Keratinocyte (primary cell): Measurements from ENCODE around the gene TCP11. TPM values are rescaled to one million over a fixed set of nuclear protein-coding genes. Genes with fewer than 3 reads are reported as not detected.
"Not testable (repeated sequence)": the region's sequence is repeated elsewhere in the genome, so short reads cannot be mapped to it uniquely, and the experiment has no call there.

Experiments used
- DNase-seq: peaks from one replicate; pipeline ENCODE4 v3.0.0-alpha.2; 2011; ENCODE audit warnings: low read depth, missing footprints, low spot score
- FAIRE-seq: peaks from 2 replicates; lab custom pipeline; 2011; peaks lifted over from hg19 to GRCh38; lab: Jason Lieb, UNC
- H2AFZ ChIP-seq: 2 replicates; pipeline ENCODE4 v1.6.0; 2012; ENCODE audit warnings: low read length, control low read depth, inconsistent platforms; ENCODE audit not compliant: control insufficient read depth
- H3K27ac ChIP-seq: 2 replicates; pipeline ENCODE4 v1.5.1; 2011; ENCODE audit warnings: low read length; ENCODE audit not compliant: control insufficient read depth, insufficient read depth
- H3K27me3 ChIP-seq: 3 replicates; pipeline ENCODE4 v1.6.0; 2011; ENCODE audit warnings: low read length; ENCODE audit not compliant: control insufficient read depth, insufficient read depth; ENCODE audit errors: extremely low read depth
- H3K36me3 ChIP-seq, 2 experiments: 2 replicates in 1 of 2; 3 replicates in 1 of 2; pipeline ENCODE4 v1.5.1; 2011; ENCODE audit warnings: low read length in 2 of 2, mild to moderate bottlenecking in 1 of 2; ENCODE audit not compliant: control insufficient read depth in 2 of 2, insufficient read depth in 2 of 2; ENCODE audit errors: extremely low read depth in 1 of 2
- H3K4me1 ChIP-seq: 3 replicates; pipeline ENCODE4 v1.5.1; 2011; ENCODE audit warnings: low read length; ENCODE audit not compliant: control insufficient read depth, insufficient read depth; ENCODE audit errors: extremely low read depth
- H3K4me2 ChIP-seq: 3 replicates; pipeline ENCODE4 v1.6.0; 2011; ENCODE audit warnings: low read depth, low read length; ENCODE audit not compliant: control insufficient read depth, insufficient read depth; ENCODE audit errors: extremely low read depth
- H3K4me3 ChIP-seq, 3 experiments: fragments of 200-600 bp in 1 of 3; sonication (generic) in 1 of 3; 2 replicates in 2 of 3; 3 replicates in 1 of 3; pipeline ENCODE4 v1.5.1; 2011 to 2016; ENCODE audit warnings: low read length in 3 of 3, mild to moderate bottlenecking in 3 of 3, control low read depth in 2 of 3, inconsistent platforms in 1 of 3, low read depth in 1 of 3, mixed read lengths in 1 of 3, mixed run types in 1 of 3, moderate library complexity in 1 of 3; ENCODE audit not compliant: control insufficient read depth in 2 of 3, insufficient read depth in 2 of 3; ENCODE audit errors: extremely low read depth in 1 of 3
- H3K79me2 ChIP-seq: 2 replicates; pipeline ENCODE4 v1.6.0; 2012; ENCODE audit warnings: low read length; ENCODE audit not compliant: control insufficient read depth, insufficient read depth
- H3K9ac ChIP-seq: 3 replicates; pipeline ENCODE4 v1.6.0; 2011; ENCODE audit warnings: low read length; ENCODE audit not compliant: control insufficient read depth, insufficient read depth; ENCODE audit errors: extremely low read depth
- H3K9me1 ChIP-seq: 3 replicates; pipeline ENCODE4 v1.6.0; 2011; ENCODE audit warnings: low read length; ENCODE audit not compliant: control insufficient read depth, insufficient read depth; ENCODE audit errors: extremely low read depth
- H3K9me3 ChIP-seq: 2 replicates; pipeline ENCODE4 v1.5.1; 2012; ENCODE audit warnings: low read depth, low read length; ENCODE audit not compliant: control insufficient read depth
- H4K20me1 ChIP-seq: 3 replicates; pipeline ENCODE4 v1.6.0; 2011; ENCODE audit warnings: low read length; ENCODE audit not compliant: control insufficient read depth, insufficient read depth; ENCODE audit errors: extremely low read depth
- CTCF ChIP-seq, 3 experiments: IDR thresholded peaks in 1 of 3; conservative IDR thresholded peaks in 1 of 3; optimal IDR thresholded peaks in 1 of 3; 2 replicates in 2 of 3; 3 replicates in 1 of 3; pipeline versions ENCODE3 to v1.5.1; 2011; ENCODE audit warnings: low read length in 3 of 3, mild to moderate bottlenecking in 3 of 3, moderate library complexity in 2 of 3, control low read depth in 1 of 3, inconsistent platforms in 1 of 3; ENCODE audit not compliant: insufficient read depth in 2 of 3; ENCODE audit errors: extremely low read depth in 1 of 3
- EZH2 ChIP-seq: IDR thresholded peaks from one replicate; pipeline ENCODE4 v1.6.1; 2012; ENCODE audit warnings: inconsistent platforms, mild to moderate bottlenecking, low read length, moderate library complexity
- dilution Hi-C: fragments of 300-500 bp; cut with MboI; formaldehyde crosslinking; loops from one replicate; pipeline ENCODE4 v1.7.0; 2020; ENCODE audit warnings: low sequenced_read_pairs; ENCODE audit not compliant: extremely low pct_ligation_motif_present
- polyA plus RNA-seq, 5 experiments: library from polyadenylated mRNA; depleted of rRNA in 3 of 5; stranded (reverse) in 3 of 5; stranded (forward) in 1 of 5; unstranded in 1 of 5; fragments of >200 nt; gene quantifications; 1 replicate in 1 of 5; 2 replicates in 3 of 5; 3 replicates in 1 of 5; pipeline versions ENCODE4 v1.2.1 to v1.2.3, GENCODE V29; 2011 to 2012; ENCODE audit warnings: missing spikeins in 2 of 5, low read depth in 1 of 5, low replicate concordance in 1 of 5

The TCP11 gene
- polyA plus RNA-seq, 1 donor (not counting 4 experiments of a cell fraction or from before 2014, with no cell fraction given) = not detected

GRCh38 chr6:35120746-35121145 lies 20.4 kb downstream of the TCP11 start:
- Histone ChIP-seq H2AFZ (no peak overlapping the region), H3K36me3 (no peaks in the 10 kb centered on the region), H3K27ac (no peak overlapping the region), H3K4me3 (no peak overlapping the region), H3K9ac (no peak overlapping the region), H3K9me1 (no peaks in the 10 kb centered on the region), H3K4me1 (peaks cover 8% of the 10 kb centered on the region), H3K27me3 (no peaks in the 10 kb centered on the region), H3K4me2 (no peak overlapping the region), H3K79me2 (no peaks in the 10 kb centered on the region), H4K20me1 (no peaks in the 10 kb centered on the region), H3K9me3 (no peaks in the 10 kb centered on the region)
- DNase-seq (no peak), FAIRE-seq (no peak)
- TF ChIP-seq EZH2 (no peak), CTCF (optimal IDR thresholded peaks at IDR 0.05 in 1 of 3, IDR thresholded peaks at IDR 0.05 in 1 of 3, conservative IDR thresholded peaks at IDR 0.05 in 1 of 3; ENCODE audit: extremely low read depth in 1 of 3, insufficient read depth in 2 of 3, low read length in 3 of 3) (no peak)
- dilution Hi-C loops = no loop called here

GRCh38 chr6:35108309-35108885 lies 32.7 kb downstream of the TCP11 start:
- no peaks in the 10 kb centered on the region for H3K27me3 ChIP-seq
- H3K4me2 ChIP-seq = no peak overlapping the region
- no peaks in the 10 kb centered on the region for H3K4me1 ChIP-seq
- H3K79me2 ChIP-seq = no peaks in the 10 kb centered on the region
- dilution Hi-C loops = no loop called here
- no peaks in the 10 kb centered on the region for H4K20me1 ChIP-seq
- TF ChIP-seq CTCF (optimal IDR thresholded peaks at IDR 0.05 in 1 of 3, IDR thresholded peaks at IDR 0.05 in 1 of 3, conservative IDR thresholded peaks at IDR 0.05 in 1 of 3; ENCODE audit: extremely low read depth in 1 of 3, insufficient read depth in 2 of 3, low read length in 3 of 3) = no peak
- TF ChIP-seq EZH2 = no peak
- no peaks in the 10 kb centered on the region for H3K9me1 ChIP-seq
- FAIRE-seq (no peak), DNase-seq (no peak)
- no peak overlapping the region for H3K9ac ChIP-seq
- H3K27ac ChIP-seq = no peak overlapping the region
- H3K9me3 ChIP-seq = no peaks in the 10 kb centered on the region
- no peaks in the 10 kb centered on the region for H3K36me3 ChIP-seq
- H2AFZ ChIP-seq = no peak overlapping the region
- no peak overlapping the region for H3K4me3 ChIP-seq

- H3K4me3 ChIP-seq, DNase-seq, H2AFZ ChIP-seq, H3K4me2 ChIP-seq, H3K9me1 ChIP-seq, H3K9ac ChIP-seq, H4K20me1 ChIP-seq, H3K9me3 ChIP-seq, H3K36me3 ChIP-seq, H3K4me1 ChIP-seq, H3K79me2 ChIP-seq, FAIRE-seq, dilution Hi-C loops, H3K27ac ChIP-seq, H3K27me3 ChIP-seq: not testable (repeated sequence)
These were observed 33.4 kb downstream of the TCP11 start for GRCh38 chr6:35107761-35108160.

- H3K27me3 ChIP-seq, H3K4me3 ChIP-seq, H3K36me3 ChIP-seq, H3K9ac ChIP-seq, FAIRE-seq, H2AFZ ChIP-seq, DNase-seq, H4K20me1 ChIP-seq, dilution Hi-C loops, H3K9me3 ChIP-seq, H3K79me2 ChIP-seq, H3K4me1 ChIP-seq, H3K9me1 ChIP-seq, H3K4me2 ChIP-seq, H3K27ac ChIP-seq: not testable (repeated sequence)
These were observed 33.9 kb downstream of the TCP11 start for GRCh38 chr6:35107208-35107607.
